Iris pigment epithelial cell (primary cell): ENCODE results near the gene TAF12.
"Not testable (repeated sequence)": the region's sequence is repeated elsewhere in the genome, so short reads cannot be mapped to it uniquely, and the experiment has no call there.

ENCODE experiments used
- DNase-seq: peaks from one replicate; pipeline ENCODE4 v3.0.0-alpha.2; 2011; ENCODE audit warnings: low read depth

TAF12 gene, protein sequence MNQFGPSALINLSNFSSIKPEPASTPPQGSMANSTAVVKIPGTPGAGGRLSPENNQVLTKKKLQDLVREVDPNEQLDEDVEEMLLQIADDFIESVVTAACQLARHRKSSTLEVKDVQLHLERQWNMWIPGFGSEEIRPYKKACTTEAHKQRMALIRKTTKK

DNA sequence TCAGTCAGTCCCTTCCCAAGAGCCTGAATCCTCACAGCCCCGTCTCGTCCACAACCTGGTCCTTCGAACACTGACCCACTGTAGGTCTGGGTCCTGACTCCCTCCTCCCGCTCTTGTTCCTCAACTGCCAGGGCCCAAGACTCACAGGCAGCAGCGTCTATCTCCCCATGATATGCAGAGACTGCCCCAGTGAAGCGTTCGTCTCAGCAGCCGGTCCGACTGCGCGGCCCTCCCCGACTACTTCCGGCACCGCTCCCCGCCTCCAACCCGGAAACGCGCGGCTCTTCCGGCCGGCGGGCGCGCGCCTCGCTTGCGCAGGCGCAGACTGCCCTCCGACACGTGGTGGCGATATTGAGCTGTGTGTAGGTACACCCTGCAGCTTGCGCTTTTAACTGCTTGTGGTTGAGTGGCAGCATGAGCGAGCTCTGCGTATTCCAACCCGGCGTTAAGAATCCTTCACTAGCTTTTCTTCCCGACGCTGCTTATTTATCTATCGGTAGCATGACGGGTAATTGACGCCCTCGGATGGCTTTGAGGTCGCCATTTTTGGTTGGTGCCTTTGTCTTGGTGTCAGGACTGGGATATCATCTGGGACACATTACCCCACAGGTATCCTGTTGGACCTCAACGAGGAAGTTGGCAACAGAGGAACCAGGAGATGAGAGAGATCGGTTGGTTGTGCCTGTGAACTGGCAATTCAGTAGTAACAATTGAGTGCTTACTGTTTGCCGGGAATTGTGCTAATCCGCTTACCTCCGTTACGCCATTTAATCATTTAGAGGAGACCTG is at the start of gene TAF12:
TAF12 (minus strand) TSS at position 221 of the 789 bp plus-strand sequence. CDS start 20,986 bp downstream, outside the sequence.
- DNase-seq = peak; percentile 97

DNA sequence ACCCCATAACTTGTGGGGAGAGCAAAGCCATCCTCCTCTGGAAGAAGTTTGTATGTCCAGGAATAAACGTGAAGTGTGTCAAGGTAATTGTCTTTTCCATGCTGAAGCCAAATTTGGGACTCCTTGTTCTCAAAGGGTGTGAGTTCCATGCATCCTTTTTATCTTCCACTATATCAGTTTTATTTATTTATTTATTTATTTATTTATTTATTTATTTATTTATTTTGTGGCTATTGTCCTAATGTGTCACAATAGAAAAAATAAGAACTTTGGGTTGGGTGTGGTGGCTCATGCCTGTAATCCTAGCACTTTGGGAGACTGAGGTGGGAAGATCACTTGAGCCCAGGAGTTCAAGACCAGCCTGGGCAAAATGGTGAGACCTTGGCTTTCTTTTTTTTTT is 48.8 kb upstream of the TAF12 start:
- DNase-seq = not testable (repeated sequence)

DNA sequence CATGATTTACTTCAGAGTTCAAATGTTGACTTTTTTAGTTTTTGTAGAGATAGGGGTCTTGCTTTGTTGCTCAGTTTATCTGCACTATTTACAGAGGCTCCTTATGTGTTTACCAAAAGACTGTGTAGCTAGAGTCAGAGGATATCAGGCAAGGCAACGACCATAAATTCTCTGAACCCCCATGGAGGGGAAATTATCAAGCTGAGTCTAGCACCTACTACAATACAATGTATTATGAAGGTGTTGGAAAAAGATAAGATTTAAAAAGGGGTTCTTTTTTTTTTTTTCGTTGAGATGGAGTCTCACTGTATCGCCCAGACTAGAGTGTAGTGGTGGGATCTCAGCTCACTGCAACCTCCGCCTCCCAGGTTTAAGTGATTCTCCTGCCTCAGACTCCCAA is 42.1 kb upstream of the TAF12 start:
- DNase-seq = no peak

DNA sequence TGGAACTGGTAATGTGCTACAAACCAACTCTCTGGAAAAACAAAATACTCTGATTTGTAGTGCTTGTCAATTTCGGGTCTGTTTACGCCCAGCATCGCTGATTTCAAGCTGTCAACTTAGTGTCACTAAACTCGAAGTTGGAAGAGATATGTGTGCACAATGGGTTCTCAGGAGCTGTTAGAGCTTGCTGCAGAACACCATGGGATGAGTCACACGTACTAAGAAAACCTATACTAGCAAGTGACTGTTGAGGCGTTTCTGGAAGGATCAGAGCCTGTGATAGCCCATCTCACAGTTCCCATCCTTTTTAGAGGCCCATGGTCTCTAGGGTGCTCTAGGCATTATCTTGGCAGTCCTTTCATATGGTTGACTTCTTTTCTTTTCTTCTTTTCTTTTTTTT is 40.0 kb upstream of the TAF12 start:
- DNase-seq = peak; percentile 47

DNA sequence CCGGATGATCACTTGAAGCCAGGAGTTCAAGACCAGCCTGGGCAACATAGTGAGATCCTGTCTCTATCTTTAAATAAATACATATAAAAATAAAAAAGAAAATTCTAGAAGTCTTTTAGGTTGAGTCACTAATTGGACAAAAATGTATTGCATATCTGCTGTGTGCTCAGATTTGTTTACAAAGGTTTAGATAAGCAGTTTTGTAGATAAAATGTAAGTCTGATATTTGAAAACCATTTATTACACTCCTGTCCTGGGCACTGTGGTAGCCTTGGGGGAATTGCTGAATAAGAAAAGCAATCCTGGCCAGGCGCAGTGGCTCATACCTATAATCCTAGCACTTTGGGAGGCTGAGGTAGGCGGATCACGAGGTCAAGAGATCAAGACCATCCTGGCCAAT is 37.3 kb upstream of the TAF12 start:
- peak; percentile 31 for DNase-seq

DNA sequence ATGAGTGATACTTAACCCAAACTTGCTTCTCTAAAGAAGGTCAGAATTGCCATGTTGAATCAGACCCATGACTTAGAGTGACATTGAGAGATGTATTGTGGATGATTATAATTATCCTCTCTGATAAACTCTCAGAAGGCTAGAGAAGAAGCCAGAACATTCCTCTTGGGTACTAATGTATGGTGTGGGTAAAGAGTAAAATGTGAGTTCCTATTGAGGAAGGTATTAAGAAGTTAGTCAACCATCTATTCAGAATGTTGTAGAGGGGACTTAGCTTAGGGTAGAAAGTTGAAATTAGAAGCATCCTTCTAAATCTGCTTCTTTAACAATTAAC is 33.0 kb upstream of the TAF12 start:
- DNase-seq = no peak

DNA sequence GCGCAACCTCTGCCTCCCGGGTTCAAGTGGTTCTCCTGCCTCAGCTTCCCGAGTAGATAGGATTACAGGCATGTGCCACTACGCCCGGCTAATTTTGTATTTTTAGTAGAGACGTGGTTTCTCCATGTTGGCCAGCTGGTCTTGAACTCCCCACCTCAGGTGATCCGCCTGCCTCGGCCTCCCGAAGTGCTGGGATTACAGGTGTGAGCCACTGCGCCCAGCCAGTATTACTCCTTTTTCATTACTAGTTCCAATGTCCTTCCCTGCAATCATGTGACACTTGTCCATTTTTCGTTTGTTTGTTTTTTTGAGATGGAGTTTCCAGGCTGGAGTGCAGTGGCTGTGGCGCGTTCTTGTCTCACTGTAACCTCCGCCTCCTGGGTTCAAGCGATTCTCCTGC is 30.1 kb upstream of the TAF12 start:
- not testable (repeated sequence) for DNase-seq

DNA sequence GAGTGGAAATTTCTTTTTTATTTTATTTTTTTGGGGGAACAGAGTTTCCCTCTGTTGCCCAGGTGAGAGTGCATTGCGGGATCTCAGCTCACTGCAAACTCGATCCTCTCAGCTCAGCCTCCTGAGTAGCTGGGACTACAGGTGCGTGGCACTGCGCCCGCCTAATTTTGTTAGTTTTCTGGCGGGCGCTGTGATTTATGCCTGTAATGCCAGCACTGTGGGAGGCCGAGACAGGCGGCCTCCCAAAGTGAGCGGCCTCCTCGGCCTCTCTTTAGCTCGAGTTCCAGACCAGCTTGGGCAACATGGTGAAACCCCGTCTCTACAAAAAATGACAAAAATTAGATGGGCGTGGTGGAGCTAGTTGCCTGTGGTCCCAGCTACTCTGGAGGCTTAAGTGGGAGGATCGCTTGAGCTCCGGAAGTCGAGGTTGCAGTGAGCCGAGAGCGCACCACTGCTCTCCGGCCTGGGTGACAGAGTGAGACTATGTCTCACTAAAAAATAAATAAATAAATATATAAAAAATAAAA is 28.4 kb upstream of the TAF12 start:
- no peak for DNase-seq

DNA sequence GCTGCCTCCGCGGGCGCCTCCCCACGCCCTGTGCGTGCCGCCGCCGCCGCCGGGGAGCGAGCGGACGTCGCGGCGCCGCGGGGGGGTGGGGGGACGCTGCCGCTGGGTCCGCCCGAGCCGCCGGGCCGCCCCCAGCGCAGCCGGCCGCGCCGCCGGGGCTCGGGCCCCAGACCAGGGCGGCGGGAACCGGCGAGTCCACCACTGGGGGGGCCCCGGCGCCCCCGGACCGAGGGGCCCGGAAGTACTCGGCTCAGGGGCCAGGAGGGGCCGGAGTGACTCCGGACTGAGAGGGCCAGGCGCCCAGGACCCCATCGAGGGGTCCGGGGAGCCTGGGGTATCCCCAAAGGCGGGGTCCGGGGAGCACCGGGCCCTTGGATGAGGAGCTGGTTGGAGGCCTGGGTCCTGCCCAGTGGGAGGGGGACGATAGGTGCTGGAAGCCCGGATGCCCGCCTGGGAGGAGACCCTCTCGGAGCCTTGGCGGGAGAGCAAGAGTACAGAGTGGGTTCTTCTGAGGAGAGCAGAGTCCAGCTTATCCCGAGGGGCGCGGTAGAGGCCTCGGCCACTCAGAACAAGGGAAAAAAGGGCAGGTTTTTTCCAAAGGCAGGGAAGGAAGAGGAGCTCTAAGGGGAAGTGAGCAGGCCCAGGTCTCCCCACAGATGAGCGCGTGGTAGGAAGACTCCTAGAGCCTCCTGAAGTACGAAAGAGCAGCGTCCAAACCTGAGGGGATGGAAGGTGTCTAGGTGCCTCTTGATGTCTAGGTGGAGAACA is 26.3 kb upstream of the TAF12 start:
- peak; percentile 44 for DNase-seq

DNA sequence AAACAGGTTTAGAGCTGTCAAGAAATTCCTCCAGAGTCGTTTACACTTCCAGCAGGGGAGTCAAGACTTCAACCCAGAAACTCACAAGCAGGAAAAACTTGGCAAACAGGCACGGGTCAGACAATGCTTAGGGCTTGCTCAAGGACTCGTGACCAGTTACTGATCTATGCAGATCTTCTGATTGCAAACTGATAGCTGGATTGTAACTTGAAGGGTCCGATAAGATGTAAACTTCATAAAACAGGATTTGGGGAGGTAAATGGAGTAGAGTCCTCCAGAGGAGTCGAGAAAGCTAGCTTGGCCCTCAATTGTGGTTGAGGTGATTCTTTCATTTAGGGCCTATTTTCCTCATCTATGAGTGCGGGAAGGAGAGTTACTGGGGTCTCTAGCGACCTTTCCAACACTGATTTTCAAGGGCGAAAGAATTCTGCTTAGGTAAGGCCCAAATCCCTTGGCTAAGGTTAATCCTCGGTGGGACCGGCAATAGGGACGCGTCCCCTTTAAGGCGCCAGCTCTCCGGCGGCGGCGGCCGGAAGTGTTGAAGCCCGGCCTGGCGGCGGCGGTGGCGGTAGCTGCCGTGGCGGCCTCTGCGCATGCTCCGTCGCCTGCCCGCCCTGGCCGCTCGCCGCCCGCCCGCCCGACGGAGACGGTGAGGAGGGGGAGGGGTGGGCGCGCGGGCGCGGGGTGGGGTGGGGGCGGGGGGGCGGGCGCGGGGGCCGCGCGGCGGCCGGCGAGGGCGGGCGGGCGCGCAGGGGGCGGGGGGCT is 25.5 kb upstream of the TAF12 start, which contains the start of gene GMEB1:
GMEB1 (plus strand) TSS at position 594 of the 765 bp plus-strand sequence. CDS start 14,829 bp downstream, outside the sequence.
- peak; percentile 83 for DNase-seq

DNA sequence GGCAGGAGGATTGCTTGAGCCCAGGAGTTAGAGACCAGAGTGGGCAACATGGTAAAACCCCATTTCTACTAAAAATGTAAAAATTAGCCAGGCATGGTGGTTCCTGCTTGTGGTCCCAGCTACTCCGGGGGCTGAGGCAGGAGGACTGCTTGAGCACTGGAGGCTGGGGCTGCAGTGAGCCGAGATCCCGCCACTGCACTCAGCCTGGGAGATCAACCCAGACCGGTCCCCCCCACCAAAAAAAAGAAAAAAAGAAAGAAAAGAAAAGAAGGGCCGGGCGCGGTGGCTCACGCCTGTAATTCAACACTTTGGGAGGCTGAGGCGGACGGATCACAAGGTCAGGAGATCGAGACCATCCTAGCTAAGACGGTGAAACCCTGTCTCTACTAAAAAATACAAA is 23.9 kb upstream of the TAF12 start:
- DNase-seq = no peak

DNA sequence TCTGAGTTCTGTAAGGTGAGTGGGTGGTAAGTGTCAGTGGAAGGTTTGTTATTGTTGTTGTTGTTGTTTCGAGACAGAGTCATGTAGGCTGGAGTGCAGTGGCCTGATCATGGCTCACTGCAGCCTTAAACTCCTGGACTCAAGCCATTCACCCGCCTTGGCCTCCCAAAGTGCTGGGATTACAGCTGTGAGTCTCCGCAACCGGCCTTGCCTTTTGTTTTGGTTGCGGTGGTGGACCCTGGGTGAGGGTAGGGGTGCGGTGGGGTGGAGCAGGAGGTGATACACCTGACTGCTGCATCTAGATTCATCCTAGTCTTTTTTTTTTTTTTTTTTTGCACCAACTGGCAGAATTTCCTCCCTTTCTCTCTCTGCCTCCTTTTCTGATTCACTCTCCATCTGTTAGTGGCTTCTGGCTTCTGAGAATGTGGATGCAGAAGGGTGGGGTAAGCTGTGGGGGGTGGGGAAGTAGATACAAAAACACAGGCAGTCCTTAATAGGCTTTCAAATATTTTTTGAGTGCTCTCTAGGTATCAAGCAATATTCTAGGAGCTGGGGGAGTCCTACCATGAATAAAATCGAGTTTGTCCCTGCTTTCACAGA is 21.1 kb upstream of the TAF12 start:
- DNase-seq = no peak

DNA sequence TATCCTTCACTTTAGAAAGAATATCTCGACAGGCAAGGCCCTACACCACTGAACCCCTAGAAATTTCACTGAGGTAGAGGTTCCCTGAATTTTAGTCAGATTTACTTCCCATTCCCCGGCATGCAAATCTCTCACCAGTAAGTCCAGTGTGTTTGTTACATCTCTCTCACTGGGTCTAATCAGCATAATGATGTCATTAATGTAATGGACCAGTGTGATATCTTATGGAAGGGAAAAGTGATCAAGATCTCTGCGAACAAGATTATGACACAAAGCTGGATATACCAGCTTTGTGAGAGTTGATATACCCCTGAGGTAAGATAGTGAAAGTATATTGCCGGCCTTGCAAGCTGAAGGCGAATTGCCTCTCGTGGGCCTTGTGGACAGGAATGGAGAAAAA is 13.5 kb upstream of the TAF12 start:
- DNase-seq = no peak

DNA sequence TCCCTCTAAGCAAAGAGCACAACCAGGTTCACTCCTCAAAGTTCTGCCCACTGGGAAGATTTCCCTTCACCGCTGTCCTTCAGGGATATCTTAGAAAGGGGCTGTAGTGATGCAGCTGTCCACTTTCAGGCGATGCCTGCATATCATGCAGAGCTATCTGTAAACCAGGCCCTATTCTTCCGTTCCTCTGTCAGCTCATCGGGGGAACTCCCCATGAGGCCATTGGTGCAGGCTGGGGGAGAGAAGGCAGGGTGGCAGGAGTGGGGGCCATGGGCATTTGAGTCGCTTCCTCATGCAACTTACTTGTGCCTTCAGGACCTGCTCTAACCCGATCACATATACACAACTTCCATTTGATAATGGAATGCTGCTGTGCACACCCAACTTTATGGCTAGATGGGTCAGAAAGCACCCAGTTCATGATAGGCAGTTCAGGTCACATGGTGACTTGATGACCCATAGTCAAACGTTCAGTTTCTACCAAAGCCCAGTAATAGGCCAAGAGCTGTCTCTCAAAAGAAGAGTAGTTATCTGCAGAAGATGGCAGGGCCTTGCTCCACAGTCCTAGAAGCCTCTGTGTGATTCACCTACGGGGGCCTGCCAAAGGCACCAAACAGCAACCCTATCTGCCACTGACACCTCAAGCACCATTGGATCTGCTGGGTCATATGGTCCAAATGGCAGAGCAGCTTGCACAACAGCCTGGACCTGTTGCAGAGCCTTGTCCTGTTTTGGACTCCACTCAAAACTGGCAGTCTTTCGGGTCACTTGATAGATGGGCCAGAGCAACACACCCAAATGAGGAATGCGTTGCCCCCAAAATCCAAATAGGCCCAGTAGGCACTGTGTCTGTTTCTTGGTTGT is 12.8 kb upstream of the TAF12 start:
- not testable (repeated sequence) for DNase-seq

DNA sequence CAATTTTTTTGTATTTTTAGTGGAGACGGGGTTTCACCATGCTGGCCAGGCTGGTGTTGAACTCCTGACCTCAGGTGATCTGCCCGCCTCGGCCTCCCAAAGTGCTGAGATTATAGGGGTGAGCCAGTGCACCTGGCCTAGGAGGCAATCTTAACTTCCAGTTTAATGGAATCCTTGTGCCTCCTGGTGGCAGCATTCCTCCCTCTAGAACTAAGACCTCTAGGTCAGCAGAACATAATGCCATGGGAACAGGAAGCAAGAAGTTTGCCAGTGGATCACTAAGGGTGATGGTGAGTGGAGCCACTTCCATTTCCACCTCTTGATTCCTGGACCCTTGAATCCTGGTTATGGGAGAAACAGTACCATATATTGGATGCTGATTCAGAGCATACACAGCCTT is 11.0 kb upstream of the TAF12 start:
- peak; percentile 28 for DNase-seq

DNA sequence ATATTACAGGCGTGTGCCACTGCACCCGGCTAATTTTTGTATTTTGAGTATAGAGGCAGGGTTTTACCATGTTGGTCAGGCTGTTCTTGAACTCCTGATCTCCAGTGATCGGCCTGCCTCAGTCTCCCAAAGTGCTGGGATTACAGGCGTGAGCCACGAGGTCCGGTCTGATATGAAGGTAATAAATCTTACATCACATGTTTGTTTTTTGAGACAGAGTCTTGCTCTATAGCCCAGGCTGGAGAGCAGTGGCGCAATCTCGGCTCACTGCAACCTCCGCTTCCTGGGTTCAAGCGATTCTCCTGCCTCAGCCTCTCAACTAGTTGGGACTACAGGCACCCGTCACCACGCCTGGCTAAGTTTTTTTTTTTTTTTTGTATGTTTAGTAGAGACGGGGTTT is 10.2 kb upstream of the TAF12 start:
- DNase-seq = not testable (repeated sequence)

DNA sequence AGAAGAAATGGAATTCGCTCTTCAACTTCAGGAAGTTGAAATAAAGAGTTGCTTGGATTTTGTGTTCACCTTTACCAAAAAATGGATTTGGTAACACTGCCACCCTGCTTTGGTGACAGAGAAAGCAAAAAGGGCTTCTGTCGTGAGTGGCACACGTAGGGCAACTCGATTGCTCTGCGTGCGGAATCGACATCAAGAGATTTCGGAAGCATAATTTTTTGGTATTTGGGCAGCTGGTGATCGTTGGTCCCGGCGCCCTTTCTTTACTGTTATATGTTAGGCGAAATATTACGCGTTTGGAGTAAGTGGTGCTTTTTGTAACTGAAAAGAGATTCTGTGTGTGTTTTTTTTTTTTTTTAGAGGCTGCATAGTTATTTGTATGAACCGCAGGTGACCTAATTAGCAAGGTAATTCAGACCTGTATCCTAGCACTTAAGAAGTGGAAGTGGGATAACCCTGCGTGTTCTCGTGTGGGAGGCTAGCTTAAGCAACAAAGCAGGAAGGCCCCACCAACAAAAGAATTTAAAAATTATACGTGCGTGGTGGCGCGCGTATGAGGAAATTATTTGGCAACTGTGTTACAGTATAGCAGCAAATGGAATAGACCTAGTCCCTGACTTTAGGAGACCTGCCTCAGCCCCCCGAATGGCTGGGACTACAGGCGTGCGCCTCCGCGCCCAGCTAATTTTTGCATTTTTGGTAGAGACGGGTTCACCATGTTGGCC is 5.8 kb upstream of the TAF12 start, which contains the start of gene RNU11:
RNU11 (plus strand) TSS at position 127 of the 725 bp plus-strand sequence.
- peak; percentile 98 for DNase-seq

DNA sequence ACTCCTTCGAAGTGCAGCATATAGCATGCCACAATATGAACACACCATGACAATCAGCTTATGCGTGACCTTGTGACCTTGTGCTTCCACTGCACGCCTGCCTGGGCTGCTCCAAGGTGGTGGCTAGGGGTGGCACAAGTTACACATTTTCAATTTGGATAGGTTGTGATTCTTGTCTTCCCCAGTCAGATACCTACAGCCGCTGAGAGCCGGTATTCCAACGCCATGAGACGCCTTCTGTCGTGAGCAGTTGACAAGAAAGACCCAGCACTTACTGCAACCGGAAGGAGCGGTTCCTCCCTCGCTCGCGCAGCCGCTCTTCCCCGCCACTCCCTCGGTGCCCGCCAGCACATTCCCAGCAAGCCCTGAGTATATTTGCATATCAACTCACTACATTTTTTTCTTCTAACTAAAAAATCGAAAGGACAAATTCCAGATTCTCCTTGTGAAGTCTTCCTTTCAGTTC is 5.2 kb upstream of the TAF12 start:
- peak; percentile 93 for DNase-seq

DNA sequence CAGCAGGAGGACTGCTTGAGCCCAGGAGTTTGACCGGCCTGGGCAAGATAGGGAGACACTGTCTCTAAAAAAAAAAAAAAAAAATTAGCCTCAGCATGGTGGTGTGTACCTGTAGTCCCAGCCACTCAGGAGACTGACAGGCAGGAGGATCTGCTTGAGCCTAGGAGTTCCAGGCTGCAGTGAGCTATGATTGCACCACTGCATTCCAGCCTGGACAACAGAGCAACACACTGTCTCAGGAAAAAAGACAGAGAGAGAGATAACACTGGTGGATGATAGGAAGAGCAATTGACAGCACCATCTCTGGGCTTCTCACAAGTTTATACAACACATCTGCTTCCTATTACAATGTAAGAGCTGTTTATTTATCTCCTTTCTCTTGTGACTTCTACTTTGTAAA is 3.2 kb upstream of the TAF12 start:
- DNase-seq = peak; percentile 70

DNA sequence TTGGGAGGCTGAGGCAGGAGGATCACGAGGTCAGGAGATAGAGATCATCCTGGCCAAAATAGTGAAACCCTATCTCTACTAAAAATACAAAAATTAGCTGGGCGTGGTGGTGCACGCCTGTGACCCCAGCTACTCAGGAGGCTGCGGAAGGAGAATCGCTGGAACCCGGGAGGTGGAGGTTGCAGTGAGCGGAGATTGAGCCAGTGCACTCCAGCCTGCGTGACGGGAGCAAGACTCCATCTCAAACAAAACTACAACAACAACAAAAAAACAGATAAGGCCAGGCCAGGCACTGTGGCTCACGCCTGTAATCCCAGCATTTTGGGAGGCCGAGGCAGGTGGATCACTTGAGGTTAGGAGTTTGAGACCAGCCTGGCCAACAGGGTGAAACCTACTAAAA is 2.5 kb upstream of the TAF12 start:
- DNase-seq = not testable (repeated sequence)
